Measurements from ENCODE around the gene RAPGEF5.

Gene RAPGEF5

DNA sequence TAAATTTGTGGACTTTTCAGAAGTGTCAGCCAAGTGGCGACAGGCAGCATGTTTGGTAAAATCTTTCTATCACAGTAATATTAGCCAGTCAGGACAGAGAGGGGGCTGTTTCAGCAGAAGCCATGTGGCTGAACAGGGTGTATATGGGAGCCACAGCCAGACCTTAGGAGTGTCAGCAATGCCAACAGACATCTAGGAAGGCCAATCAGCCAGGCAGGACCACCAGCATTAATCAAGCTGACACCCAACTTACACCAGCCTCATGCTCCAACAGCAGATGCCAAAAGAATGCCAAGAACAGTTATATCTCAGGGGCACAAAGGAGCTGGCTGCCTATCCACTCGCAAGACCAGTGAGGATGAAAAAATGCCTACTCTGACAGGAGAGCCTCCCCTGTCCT is 54.8 kb downstream of the RAPGEF5 start:
- no peaks in the 10 kb centered on the region for H3K27me3 ChIP-seq (ENCODE audit: control insufficient read depth, insufficient read depth, low read length)
- no peak overlapping the region for H3K9ac ChIP-seq (ENCODE audit: low read length)
- no peaks in the 10 kb centered on the region for H3K4me1 ChIP-seq (ENCODE audit: control insufficient read depth, insufficient read depth, low read length)
- H3K4me3 ChIP-seq (ENCODE audit: low read depth, low read length): no peak overlapping the region
- peaks cover 14% of the 10 kb centered on the region; the same call in 1 of the 2 replicates for H3K36me3 ChIP-seq (ENCODE audit: control insufficient read depth, insufficient read depth, low read length)
- peaks cover 2% of the 10 kb centered on the region; the same call in 1 of the 2 replicates for H3K9me3 ChIP-seq (ENCODE audit: control insufficient read depth, insufficient read depth, low read depth, low read length)
- H3K27ac ChIP-seq (ENCODE audit: low read depth, low read length): no peak overlapping the region

DNA sequence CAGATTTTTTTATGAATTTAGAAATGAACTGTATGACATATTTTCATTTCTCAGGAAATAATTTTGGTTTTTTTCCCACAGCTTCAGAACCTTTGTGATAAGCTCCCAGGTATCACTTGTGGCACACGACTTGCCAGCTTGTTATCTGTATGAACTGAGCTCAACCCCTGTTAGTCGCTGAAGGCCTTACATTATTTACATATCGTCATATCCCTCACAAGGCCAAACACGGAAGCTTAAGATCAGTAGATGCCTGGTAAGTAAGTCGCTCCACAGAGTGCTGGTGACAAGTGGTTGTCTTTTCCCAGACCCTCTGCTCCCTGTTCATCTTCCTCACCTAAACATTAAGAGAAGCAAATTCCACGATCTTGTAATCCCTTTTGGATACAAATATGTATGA is 55.2 kb downstream of the RAPGEF5 start:
- Histone ChIP-seq H3K4me1 (ENCODE audit: control insufficient read depth, insufficient read depth, low read length) (no peaks in the 10 kb centered on the region), H3K36me3 (ENCODE audit: control insufficient read depth, insufficient read depth, low read length) (peaks cover 10% of the 10 kb centered on the region; the same call in 1 of the 2 replicates), H3K9ac (ENCODE audit: low read length) (no peak overlapping the region), H3K27me3 (ENCODE audit: control insufficient read depth, insufficient read depth, low read length) (no peaks in the 10 kb centered on the region), H3K4me3 (ENCODE audit: low read depth, low read length) (no peak overlapping the region), H3K27ac (ENCODE audit: low read depth, low read length) (no peak overlapping the region), H3K9me3 (ENCODE audit: control insufficient read depth, insufficient read depth, low read depth, low read length) (peaks cover 2% of the 10 kb centered on the region; the same call in 1 of the 2 replicates)

DNA sequence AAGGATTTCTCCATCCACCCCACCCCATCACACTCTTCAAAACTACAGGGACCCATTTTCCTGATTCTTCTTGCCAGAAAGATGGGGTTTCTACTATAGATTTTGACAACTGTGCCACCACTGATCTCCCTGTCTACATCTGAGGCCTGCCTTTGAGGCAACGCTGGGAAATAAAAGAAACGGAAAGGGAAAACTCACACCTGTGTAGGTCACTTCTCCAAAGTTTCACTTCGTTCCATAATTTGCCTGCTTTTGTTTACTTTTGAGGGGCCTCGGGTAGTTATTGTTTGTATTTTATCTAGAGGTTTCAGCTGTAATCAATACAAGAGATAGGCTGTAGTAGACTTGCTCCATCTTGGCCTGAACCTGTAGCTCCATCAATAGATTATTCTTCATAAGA is 56.1 kb downstream of the RAPGEF5 start:
- Histone ChIP-seq H3K36me3 (ENCODE audit: control insufficient read depth, insufficient read depth, low read length) (peaks cover 3% of the 10 kb centered on the region; the same call in 1 of the 2 replicates), H3K4me1 (ENCODE audit: control insufficient read depth, insufficient read depth, low read length) (no peaks in the 10 kb centered on the region), H3K27me3 (ENCODE audit: control insufficient read depth, insufficient read depth, low read length) (no peaks in the 10 kb centered on the region), H3K4me3 (ENCODE audit: low read depth, low read length) (no peak overlapping the region), H3K9me3 (ENCODE audit: control insufficient read depth, insufficient read depth, low read depth, low read length) (peaks cover 2% of the 10 kb centered on the region; the same call in 1 of the 2 replicates), H3K9ac (ENCODE audit: low read length) (no peak overlapping the region), H3K27ac (ENCODE audit: low read depth, low read length) (no peak overlapping the region)

DNA sequence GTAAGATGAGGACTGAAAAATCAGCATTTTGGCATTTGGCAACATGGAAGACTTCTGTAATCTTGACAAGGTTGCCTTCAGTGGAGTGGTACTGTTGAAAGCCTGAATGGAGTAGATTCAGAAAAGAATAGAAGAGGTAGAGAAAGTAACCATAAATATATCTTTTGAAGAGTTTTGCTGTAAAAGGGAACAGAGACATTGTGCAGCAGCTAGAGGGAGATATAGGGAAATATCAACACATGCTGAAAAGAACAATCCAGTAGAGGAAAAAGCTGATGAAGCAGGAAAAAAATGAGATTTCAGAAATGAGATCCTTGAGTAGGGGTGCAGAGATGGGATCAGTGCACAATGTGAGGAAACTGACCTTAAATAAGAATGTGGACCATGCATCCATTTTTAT is 60.0 kb downstream of the RAPGEF5 start:
- H3K27ac ChIP-seq (ENCODE audit: low read depth, low read length): no peak overlapping the region
- H3K9me3 ChIP-seq (ENCODE audit: control insufficient read depth, insufficient read depth, low read depth, low read length): no peaks in the 10 kb centered on the region
- H3K9ac ChIP-seq (ENCODE audit: low read length): no peak overlapping the region
- no peaks in the 10 kb centered on the region; the same call in 1 of the 2 replicates for H3K4me1 ChIP-seq (ENCODE audit: control insufficient read depth, insufficient read depth, low read length)
- no peaks in the 10 kb centered on the region for H3K27me3 ChIP-seq (ENCODE audit: control insufficient read depth, insufficient read depth, low read length)
- H3K36me3 ChIP-seq (ENCODE audit: control insufficient read depth, insufficient read depth, low read length): no peaks in the 10 kb centered on the region
- H3K4me3 ChIP-seq (ENCODE audit: low read depth, low read length): no peak overlapping the region

DNA sequence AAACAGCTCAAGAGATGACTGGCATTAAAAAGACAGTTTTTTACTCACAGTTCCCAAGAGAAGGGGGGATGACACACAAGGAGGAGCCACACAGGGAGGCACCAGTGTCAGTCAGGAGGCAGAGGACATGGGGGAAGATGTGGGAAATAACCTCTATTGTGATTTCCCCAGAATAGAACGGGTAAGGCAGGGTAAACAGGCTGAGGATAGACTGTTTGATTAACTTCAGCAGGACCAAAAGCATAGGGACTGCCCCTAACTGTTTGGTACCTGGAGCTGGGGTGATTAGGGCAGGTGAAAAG is 60.7 kb downstream of the RAPGEF5 start:
- no peaks in the 10 kb centered on the region for H3K9me3 ChIP-seq (ENCODE audit: control insufficient read depth, insufficient read depth, low read depth, low read length)
- H3K4me1 ChIP-seq (ENCODE audit: control insufficient read depth, insufficient read depth, low read length): no peaks in the 10 kb centered on the region; the same call in 1 of the 2 replicates

DNA sequence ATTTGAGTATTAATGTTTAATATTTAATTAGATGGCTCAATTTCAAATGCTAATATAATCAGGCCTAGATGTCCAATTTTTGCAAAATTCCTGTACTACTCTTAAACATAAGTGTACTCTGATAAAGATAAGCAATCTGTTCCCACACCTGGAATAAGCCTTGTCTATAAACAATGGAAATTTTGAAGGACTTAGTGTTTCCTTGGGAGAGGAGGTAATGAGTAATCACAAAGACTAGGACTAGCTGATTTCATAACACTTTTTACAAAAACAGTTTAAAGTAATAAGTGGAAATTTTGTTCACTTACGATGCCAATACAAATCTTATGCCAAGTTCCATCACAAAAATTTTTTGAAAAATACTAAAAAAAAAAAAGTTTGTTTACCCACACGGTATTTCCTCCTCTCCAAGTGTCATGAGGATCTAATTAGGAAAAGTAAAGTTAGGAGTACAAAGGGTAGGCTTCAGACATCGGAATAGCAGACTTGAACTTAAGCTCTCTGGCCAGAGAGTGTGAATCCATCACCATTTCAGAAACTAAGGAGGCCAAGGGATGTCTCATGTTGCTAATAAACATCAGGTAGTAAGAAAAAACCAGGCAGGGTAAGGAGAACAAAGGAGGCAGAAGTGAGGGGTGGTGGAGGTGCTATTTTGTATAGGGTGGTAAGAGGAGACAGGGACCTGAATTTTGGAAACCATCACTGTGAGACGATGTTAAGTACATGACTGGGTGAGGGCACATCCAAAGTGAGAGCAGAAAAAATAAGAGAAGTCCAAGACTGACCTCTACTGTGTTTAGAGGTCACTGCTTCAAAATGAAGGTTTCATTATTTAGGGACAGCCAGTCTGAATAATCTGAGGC is 61.3 kb downstream of the RAPGEF5 start:
- Histone ChIP-seq H3K9me3 (ENCODE audit: control insufficient read depth, insufficient read depth, low read depth, low read length) (no peaks in the 10 kb centered on the region), H3K27me3 (ENCODE audit: control insufficient read depth, insufficient read depth, low read length) (no peaks in the 10 kb centered on the region), H3K36me3 (ENCODE audit: control insufficient read depth, insufficient read depth, low read length) (no peaks in the 10 kb centered on the region), H3K9ac (ENCODE audit: low read length) (no peak overlapping the region), H3K27ac (ENCODE audit: low read depth, low read length) (no peak overlapping the region), H3K4me3 (ENCODE audit: low read depth, low read length) (no peak overlapping the region), H3K4me1 (ENCODE audit: control insufficient read depth, insufficient read depth, low read length) (no peaks in the 10 kb centered on the region; the same call in 1 of the 2 replicates)

More for the DNA sequence above, 60.7 kb downstream of the RAPGEF5 start:
- Histone ChIP-seq H3K9ac (ENCODE audit: low read length) (no peak overlapping the region), H3K36me3 (ENCODE audit: control insufficient read depth, insufficient read depth, low read length) (no peaks in the 10 kb centered on the region), H3K4me3 (ENCODE audit: low read depth, low read length) (no peak overlapping the region), H3K27ac (ENCODE audit: low read depth, low read length) (no peak overlapping the region), H3K27me3 (ENCODE audit: control insufficient read depth, insufficient read depth, low read length) (no peaks in the 10 kb centered on the region)

DNA sequence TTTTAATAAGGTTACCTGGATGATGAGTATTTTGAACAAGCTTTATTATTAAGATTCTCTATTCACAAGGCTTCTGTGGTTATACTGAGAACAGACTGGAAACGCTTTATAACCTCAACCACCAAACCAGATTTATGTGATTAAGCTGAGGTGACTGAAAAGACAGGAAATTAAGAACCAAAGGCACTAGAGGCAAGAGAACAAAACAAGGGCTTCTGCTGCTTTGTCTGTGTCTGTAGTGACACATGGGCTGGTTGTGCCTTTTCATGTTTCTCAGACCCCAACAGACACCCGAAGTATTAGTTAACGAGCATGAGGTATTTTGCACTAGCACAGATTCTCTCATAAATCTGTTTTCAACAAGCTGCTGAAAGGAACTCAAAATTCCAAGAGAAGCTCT is 64.4 kb downstream of the RAPGEF5 start:
- Histone ChIP-seq H3K4me3 (ENCODE audit: low read depth, low read length) (no peak overlapping the region), H3K9ac (ENCODE audit: low read length) (no peak overlapping the region), H3K27ac (ENCODE audit: low read depth, low read length) (no peak overlapping the region), H3K4me1 (ENCODE audit: control insufficient read depth, insufficient read depth, low read length) (no peaks in the 10 kb centered on the region; the same call in 1 of the 2 replicates), H3K27me3 (ENCODE audit: control insufficient read depth, insufficient read depth, low read length) (no peaks in the 10 kb centered on the region), H3K9me3 (ENCODE audit: control insufficient read depth, insufficient read depth, low read depth, low read length) (no peaks in the 10 kb centered on the region), H3K36me3 (ENCODE audit: control insufficient read depth, insufficient read depth, low read length) (no peaks in the 10 kb centered on the region)

DNA sequence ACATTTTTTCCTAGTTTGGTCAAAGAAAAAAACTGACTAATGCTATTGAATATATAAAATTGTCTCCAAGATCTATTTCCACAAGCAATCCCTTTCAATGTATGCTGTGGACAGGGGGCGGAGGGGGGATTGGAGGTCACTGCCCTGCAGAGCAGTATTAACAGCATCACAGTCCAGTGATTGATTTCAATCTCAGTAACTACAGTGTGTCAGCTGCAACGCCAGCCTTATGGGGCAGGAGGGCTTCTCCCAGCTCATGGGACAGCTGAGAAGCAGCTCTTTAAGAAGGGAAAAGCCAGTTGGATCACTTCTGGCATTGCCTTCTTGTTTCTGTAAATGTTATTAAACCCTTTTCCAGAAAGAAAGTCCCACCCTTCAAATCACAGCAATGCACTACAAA is 65.0 kb downstream of the RAPGEF5 start:
- Histone ChIP-seq H3K27ac (ENCODE audit: low read depth, low read length) (no peak overlapping the region), H3K36me3 (ENCODE audit: control insufficient read depth, insufficient read depth, low read length) (no peaks in the 10 kb centered on the region), H3K4me1 (ENCODE audit: control insufficient read depth, insufficient read depth, low read length) (no peaks in the 10 kb centered on the region; the same call in 1 of the 2 replicates)

DNA sequence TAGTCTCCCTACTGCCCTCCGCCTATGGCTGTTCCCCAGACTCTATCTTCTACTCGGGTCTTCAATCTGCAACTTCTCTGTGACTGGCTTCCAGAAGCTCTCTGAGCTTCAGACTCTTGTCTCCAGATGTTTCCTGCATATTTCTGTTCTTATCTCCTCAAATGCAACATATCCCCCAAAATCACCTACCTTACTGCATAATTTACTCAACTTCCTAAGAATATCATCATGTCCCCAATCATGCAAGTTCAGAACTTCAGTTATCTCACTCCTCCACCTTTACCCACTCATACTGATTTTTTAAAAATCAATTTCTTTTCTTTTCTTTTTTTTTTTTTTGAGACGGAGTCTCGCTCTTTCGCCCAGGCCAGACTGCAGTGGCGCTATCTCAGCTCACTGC is 68.8 kb downstream of the RAPGEF5 start:
- H3K4me1 ChIP-seq (ENCODE audit: control insufficient read depth, insufficient read depth, low read length): no peaks in the 10 kb centered on the region; the same call in 1 of the 2 replicates

More for the DNA sequence above, 65.0 kb downstream of the RAPGEF5 start:
- no peaks in the 10 kb centered on the region for H3K27me3 ChIP-seq (ENCODE audit: control insufficient read depth, insufficient read depth, low read length)
- no peak overlapping the region for H3K9ac ChIP-seq (ENCODE audit: low read length)
- no peaks in the 10 kb centered on the region for H3K9me3 ChIP-seq (ENCODE audit: control insufficient read depth, insufficient read depth, low read depth, low read length)
- H3K4me3 ChIP-seq (ENCODE audit: low read depth, low read length): no peak overlapping the region

DNA sequence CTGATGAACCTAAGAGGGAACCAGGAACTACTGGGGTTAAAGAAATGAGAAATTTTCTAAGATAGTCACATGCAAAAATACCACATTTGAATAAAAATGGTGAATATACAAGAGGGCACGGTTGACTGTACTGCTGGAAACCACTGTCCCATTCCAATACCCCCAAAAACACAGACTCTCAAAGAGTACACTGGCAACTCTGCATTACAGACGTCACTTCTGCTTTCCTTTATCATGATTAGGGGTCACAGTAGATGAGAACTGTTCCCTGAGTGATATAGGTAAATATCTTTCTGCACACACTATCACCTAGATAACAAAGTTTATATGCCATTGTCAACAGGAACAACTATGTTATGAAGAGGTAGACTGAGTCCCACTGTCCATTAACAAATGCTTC is 69.5 kb downstream of the RAPGEF5 start:
- H3K36me3 ChIP-seq (ENCODE audit: control insufficient read depth, insufficient read depth, low read length): no peaks in the 10 kb centered on the region
- H3K4me1 ChIP-seq (ENCODE audit: control insufficient read depth, insufficient read depth, low read length): no peaks in the 10 kb centered on the region
- H3K4me3 ChIP-seq (ENCODE audit: low read depth, low read length): no peak overlapping the region
- H3K27ac ChIP-seq (ENCODE audit: low read depth, low read length): no peak overlapping the region
- no peaks in the 10 kb centered on the region for H3K9me3 ChIP-seq (ENCODE audit: control insufficient read depth, insufficient read depth, low read depth, low read length)
- no peaks in the 10 kb centered on the region for H3K27me3 ChIP-seq (ENCODE audit: control insufficient read depth, insufficient read depth, low read length)
- no peak overlapping the region for H3K9ac ChIP-seq (ENCODE audit: low read length)

More for the DNA sequence above, 68.8 kb downstream of the RAPGEF5 start:
- Histone ChIP-seq H3K27me3 (ENCODE audit: control insufficient read depth, insufficient read depth, low read length) (no peaks in the 10 kb centered on the region), H3K9ac (ENCODE audit: low read length) (no peak overlapping the region), H3K27ac (ENCODE audit: low read depth, low read length) (no peak overlapping the region), H3K4me3 (ENCODE audit: low read depth, low read length) (no peak overlapping the region), H3K36me3 (ENCODE audit: control insufficient read depth, insufficient read depth, low read length) (no peaks in the 10 kb centered on the region), H3K9me3 (ENCODE audit: control insufficient read depth, insufficient read depth, low read depth, low read length) (no peaks in the 10 kb centered on the region)

DNA sequence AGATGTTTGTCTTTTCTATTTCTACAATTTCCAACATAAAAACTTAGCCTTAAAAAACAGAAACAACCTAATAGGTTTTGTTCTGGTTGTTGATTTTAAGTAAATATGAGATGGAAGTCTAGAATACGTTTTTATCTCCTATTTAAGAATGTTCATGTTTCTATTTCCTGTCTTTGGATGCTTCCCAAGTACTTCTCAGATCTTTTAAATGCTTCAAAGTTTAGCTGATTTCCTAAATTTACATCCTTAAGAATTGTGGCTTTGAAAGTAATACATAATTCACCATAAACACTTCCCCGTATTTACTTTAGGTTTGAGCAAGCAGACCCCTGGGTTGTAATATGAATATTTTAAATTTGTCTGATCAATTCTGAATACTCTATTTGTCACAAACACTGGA is 70.5 kb downstream of the RAPGEF5 start:
- Histone ChIP-seq H3K9me3 (ENCODE audit: control insufficient read depth, insufficient read depth, low read depth, low read length) (no peaks in the 10 kb centered on the region), H3K9ac (ENCODE audit: low read length) (no peak overlapping the region), H3K4me3 (ENCODE audit: low read depth, low read length) (no peak overlapping the region), H3K27ac (ENCODE audit: low read depth, low read length) (no peak overlapping the region), H3K4me1 (ENCODE audit: control insufficient read depth, insufficient read depth, low read length) (no peaks in the 10 kb centered on the region), H3K27me3 (ENCODE audit: control insufficient read depth, insufficient read depth, low read length) (no peaks in the 10 kb centered on the region), H3K36me3 (ENCODE audit: control insufficient read depth, insufficient read depth, low read length) (no peaks in the 10 kb centered on the region)
